Thoracic aorta (tissue), 2 donors: ENCODE data around the gene GMDS. TPM values are rescaled to one million over a fixed set of nuclear protein-coding genes. Genes with fewer than 3 reads are reported as not detected.

ENCODE experiments used
- ATAC-seq: fragments of 150-250 bp; one replicate; pipeline ENCODE4 v1.8.0; 2017; ENCODE audit warnings: low read depth; ENCODE audit not compliant: insufficient number of reproducible peaks, low FRiP score
- DNase-seq: peaks from one replicate; pipeline ENCODE4 v3.0.0-alpha.2; 2020; ENCODE audit warnings: low spot score
- H3K27ac ChIP-seq, 2 donors: fragments of 200-600 bp; sonication (generic); 1 replicate in 1 of 2; 2 replicates in 1 of 2; pipeline ENCODE4 v1.5.1; 2016; ENCODE audit warnings: mild to moderate bottlenecking in 2 of 2, moderate library complexity in 2 of 2
- H3K27me3 ChIP-seq: fragments of 200-600 bp; sonication (generic); replicated peaks from 2 replicates; pipeline ENCODE4 v1.6.0; 2016; ENCODE audit warnings: mild to moderate bottlenecking; ENCODE audit not compliant: insufficient read depth
- H3K36me3 ChIP-seq: fragments of 200-600 bp; sonication (generic); one replicate; pipeline ENCODE4 v1.5.1; 2016
- H3K4me1 ChIP-seq, 2 donors: fragments of 200-600 bp; sonication (generic); 1 replicate in 1 of 2; 2 replicates in 1 of 2; pipeline versions ENCODE4 v1.5.1 to v1.6.0; 2016; ENCODE audit warnings: low read depth in 2 of 2, mild to moderate bottlenecking in 1 of 2; ENCODE audit not compliant: control insufficient read depth in 1 of 2
- H3K4me3 ChIP-seq: fragments of 200-600 bp; sonication (generic); 2 replicates; pipeline ENCODE4 v1.5.1; 2016; ENCODE audit warnings: mild to moderate bottlenecking
- H3K9me3 ChIP-seq: fragments of 200-600 bp; sonication (generic); 2 replicates; pipeline ENCODE4 v1.5.1; 2016
- CTCF ChIP-seq: fragments of 200-600 bp; sonication (generic); IDR thresholded peaks from one replicate; pipeline ENCODE4 v1.5.1; 2019; ENCODE audit warnings: antibody characterized with exemption
- total RNA-seq, 2 donors: library from RNA; depleted of rRNA; stranded (reverse); fragments of >200 nt; gene quantifications; one replicate each; pipeline versions ENCODE4 v1.1.0 to v1.2.3, GENCODE V29; 2016

GMDS gene
- total RNA-seq, 2 donors from 2014 or later, result 87.8 to 87.9 TPM

- no peak for ATAC-seq
- Histone ChIP-seq H3K4me1 (peaks cover 3 to 10% of the 10 kb centered on the region in 2 donors), H3K9me3 (no peaks in the 10 kb centered on the region), H3K36me3 (no peaks in the 10 kb centered on the region), H3K27ac (no peak overlapping the region), H3K4me3 (no peak overlapping the region), H3K27me3 (no peaks in the 10 kb centered on the region)
- no peak for DNase-seq
- no peak for TF ChIP-seq CTCF
These were observed 58.9 kb downstream of the GMDS start for GRCh38 chr6:2186516-2186915.

- Histone ChIP-seq H3K4me1 (peaks cover 6 to 13% of the 10 kb centered on the region in 2 donors), H3K4me3 (no peak overlapping the region), H3K27me3 (no peaks in the 10 kb centered on the region), H3K27ac (no peak overlapping the region), H3K9me3 (no peaks in the 10 kb centered on the region), H3K36me3 (no peaks in the 10 kb centered on the region)
- ATAC-seq, result no peak
- no peak for TF ChIP-seq CTCF
- DNase-seq, result no peak
These were observed 59.9 kb downstream of the GMDS start for GRCh38 chr6:2185466-2185865.

GRCh38 chr6:2184700-2185455 is 60.5 kb downstream of the GMDS start:
- H3K4me3 ChIP-seq, result no peak overlapping the region
- no peak for ATAC-seq

GRCh38 chr6:2183752-2184151 is 61.7 kb downstream of the GMDS start:
- H3K27ac ChIP-seq, result no peak overlapping the region
- peaks cover 10 to 20% of the 10 kb centered on the region in 2 donors for H3K4me1 ChIP-seq
- H3K4me3 ChIP-seq, result no peak overlapping the region
- ATAC-seq, result no peak
- H3K9me3 ChIP-seq, result no peaks in the 10 kb centered on the region
- H3K27me3 ChIP-seq, result no peaks in the 10 kb centered on the region
- no peak for DNase-seq
- H3K36me3 ChIP-seq, result no peaks in the 10 kb centered on the region
- TF ChIP-seq CTCF, result no peak

More at GRCh38 chr6:2184700-2185455, 60.5 kb downstream of the GMDS start:
- TF ChIP-seq CTCF, result no peak
- Histone ChIP-seq H3K4me1 (peaks cover 10 to 17% of the 10 kb centered on the region in 2 donors), H3K9me3 (no peaks in the 10 kb centered on the region), H3K36me3 (no peaks in the 10 kb centered on the region), H3K27ac (no peak overlapping the region), H3K27me3 (no peaks in the 10 kb centered on the region)
- no peak for DNase-seq

GRCh38 chr6:2183246-2183645 is 62.2 kb downstream of the GMDS start:
- Histone ChIP-seq H3K4me1 (peaks cover 10 to 20% of the 10 kb centered on the region in 2 donors), H3K9me3 (no peaks in the 10 kb centered on the region), H3K27ac (no peak overlapping the region), H3K27me3 (no peaks in the 10 kb centered on the region), H3K4me3 (no peak overlapping the region), H3K36me3 (no peaks in the 10 kb centered on the region)
- ATAC-seq (no peak), DNase-seq (no peak)
- no peak for TF ChIP-seq CTCF
